ENCODE results near the gene FHIP1A. TPM values are rescaled to one million over a fixed set of nuclear protein-coding genes. Genes with fewer than 3 reads are reported as not detected.

The FHIP1A gene
- total RNA-seq, 1 experiment from 2014 or later = 14.8 TPM

DNA sequence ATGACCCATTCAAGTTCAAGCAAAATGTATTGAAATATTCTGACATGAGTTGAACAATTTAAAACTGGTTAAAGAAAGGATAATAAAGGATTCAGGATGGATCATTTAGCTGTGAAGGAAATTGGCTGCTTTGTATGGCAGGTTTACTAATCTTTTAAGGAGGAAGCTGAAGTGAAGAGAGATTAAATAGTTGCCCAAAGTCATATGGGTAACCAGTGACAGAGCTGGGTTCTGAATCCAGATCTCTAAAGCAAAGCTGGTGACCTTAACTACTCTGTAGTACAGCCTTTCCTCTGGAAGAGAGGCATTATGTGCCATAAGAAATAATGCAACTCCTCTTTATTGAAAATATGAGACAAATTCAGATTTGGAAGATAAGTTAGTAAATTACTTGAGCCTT lies 22.8 kb downstream of the FHIP1A start:
- no peak overlapping the region for H2AFZ ChIP-seq (ENCODE audit: low read depth, low read length, poor library complexity, severe bottlenecking)
- BruUV-seq (replicated peaks) = no TSS peak
- no peak overlapping the region for H3K4me3 ChIP-seq (replicated peaks in 1 of 2; ENCODE audit: low read depth in 1 of 2, low read length in 2 of 2)
- no peaks in the 10 kb centered on the region for H3K79me2 ChIP-seq (ENCODE audit: insufficient read depth, low read length)
- H4K20me1 ChIP-seq (ENCODE audit: insufficient read depth) = no peaks in the 10 kb centered on the region
- ATAC-seq (no peak), DNase-seq (ENCODE audit: low read depth, low spot score) (no peak)
- H3K4me1 ChIP-seq (ENCODE audit: control insufficient read depth in 1 of 2, insufficient read depth in 2 of 2, low read length in 2 of 2) = peaks cover 0 to 7% of the 10 kb centered on the region in 2 experiments; a peak in 2 of 4 replicates
- no peak overlapping the region for H3K9ac ChIP-seq (ENCODE audit: low read length)
- H3K9me2 ChIP-seq (ENCODE audit: insufficient read depth) = no peaks in the 10 kb centered on the region
- H3K27ac ChIP-seq (ENCODE audit: low read depth, low read length) = no peak overlapping the region
- H3K36me3 ChIP-seq (ENCODE audit: control insufficient read depth in 1 of 2, insufficient read depth in 2 of 2, low read length in 2 of 2) = no peaks in the 10 kb centered on the region
- H3K27me3 ChIP-seq (ENCODE audit: insufficient read depth, low read length) = no peaks in the 10 kb centered on the region
- intact Hi-C loops (cut with micrococcal nuclease) = no loop called here
- ChIA-PET RAD21 (ENCODE audit: low non-redundant PET in 1 of 2, low total read pairs in 2 of 2, uncharacterized antibody in 2 of 2, unreplicated experiment in 2 of 2) (no interaction called here), POLR2A (no interaction called here), CTCF (no interaction called here)
- TF ChIP-seq YY1 (IDR thresholded peaks at IDR 0.05; ENCODE audit: extremely low read depth, insufficient replicate concordance, low read depth, low read length) = no peak
- no peak for TF ChIP-seq JUND (IDR thresholded peaks at IDR 0.05)
- no peak for TF ChIP-seq SP1 (IDR thresholded peaks at IDR 0.05; ENCODE audit: low read depth)
- no peaks in the 10 kb centered on the region for H3K9me3 ChIP-seq (ENCODE audit: control insufficient read depth in 1 of 2, insufficient read depth in 1 of 2, low read depth in 1 of 2, low read length in 2 of 2)
- H3K4me2 ChIP-seq (ENCODE audit: low read length) = no peak overlapping the region

DNA sequence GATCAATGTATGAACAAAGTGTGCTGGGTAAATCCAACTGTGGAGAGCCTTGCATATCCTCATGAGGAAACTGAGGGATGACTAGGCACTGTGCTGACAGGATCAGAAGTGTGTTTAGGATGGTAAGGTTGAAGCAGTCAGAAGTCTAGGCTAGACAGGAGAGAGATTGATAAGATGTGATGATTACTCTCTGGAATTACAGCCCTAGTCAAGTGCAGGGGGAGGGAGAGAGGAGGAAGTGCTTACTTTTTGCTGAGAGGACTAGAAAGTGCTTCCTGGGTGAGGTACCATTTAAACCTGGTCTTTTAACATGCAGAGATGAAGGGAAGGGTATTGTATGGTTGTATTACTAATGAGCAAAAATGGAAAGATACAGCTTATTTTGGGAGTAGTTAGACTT lies 23.7 kb downstream of the FHIP1A start:
- H3K4me3 ChIP-seq (replicated peaks in 1 of 2; ENCODE audit: low read depth in 1 of 2, low read length in 2 of 2) = no peak overlapping the region
- ATAC-seq = no peak
- no peak overlapping the region for H3K27ac ChIP-seq (ENCODE audit: low read depth, low read length)
- H4K20me1 ChIP-seq (ENCODE audit: insufficient read depth) = no peaks in the 10 kb centered on the region
- no peaks in the 10 kb centered on the region for H3K9me2 ChIP-seq (ENCODE audit: insufficient read depth)
- H3K9ac ChIP-seq (ENCODE audit: low read length) = no peak overlapping the region
- ChIA-PET RAD21 (ENCODE audit: low non-redundant PET in 1 of 2, low total read pairs in 2 of 2, uncharacterized antibody in 2 of 2, unreplicated experiment in 2 of 2) (no interaction called here), POLR2A (no interaction called here), CTCF (no interaction called here)
- no peaks in the 10 kb centered on the region for H3K36me3 ChIP-seq (ENCODE audit: control insufficient read depth in 1 of 2, insufficient read depth in 2 of 2, low read length in 2 of 2)
- intact Hi-C loops (cut with micrococcal nuclease) = no loop called here
- peaks cover 0 to 9% of the 10 kb centered on the region in 2 experiments; a peak in 2 of 4 replicates for H3K4me1 ChIP-seq (ENCODE audit: control insufficient read depth in 1 of 2, insufficient read depth in 2 of 2, low read length in 2 of 2)
- no peaks in the 10 kb centered on the region for H3K27me3 ChIP-seq (ENCODE audit: insufficient read depth, low read length)
- no peak for DNase-seq (ENCODE audit: low read depth, low spot score)
- H3K79me2 ChIP-seq (ENCODE audit: insufficient read depth, low read length) = no peaks in the 10 kb centered on the region
- H3K4me2 ChIP-seq (ENCODE audit: low read length) = no peak overlapping the region
- H2AFZ ChIP-seq (ENCODE audit: low read depth, low read length, poor library complexity, severe bottlenecking) = no peak overlapping the region
- H3K9me3 ChIP-seq (ENCODE audit: control insufficient read depth in 1 of 2, insufficient read depth in 1 of 2, low read depth in 1 of 2, low read length in 2 of 2) = no peaks in the 10 kb centered on the region
- BruUV-seq (replicated peaks) = no TSS peak
- TF ChIP-seq JUND (IDR thresholded peaks at IDR 0.05) (no peak), EGR1 (IDR thresholded peaks at IDR 0.05; ENCODE audit: low read depth) (no peak), CEBPB (IDR thresholded peaks at IDR 0.05; ENCODE audit: low read depth) (no peak), CBX3 (IDR thresholded peaks at IDR 0.05; ENCODE audit: low read depth) (no peak), ZFX (IDR thresholded peaks at IDR 0.05) (no peak), ZNF274 (IDR thresholded peaks at IDR 0.05; ENCODE audit: low read depth, low read length) (no peak), POLR2A (IDR thresholded peaks at IDR 0.05; ENCODE audit: borderline replicate concordance, extremely low read depth, insufficient read depth, insufficient read length) (no peak), TCF7L2 (IDR thresholded peaks at IDR 0.05; ENCODE audit: borderline replicate concordance, extremely low read depth, insufficient read depth, insufficient read length) (no peak), RAD21 (IDR thresholded peaks at IDR 0.05; ENCODE audit: low read depth) (no peak), EZH2phosphoT487 (IDR thresholded peaks at IDR 0.05; ENCODE audit: borderline replicate concordance) (no peak)
- TF ChIP-seq, protein P1, sequence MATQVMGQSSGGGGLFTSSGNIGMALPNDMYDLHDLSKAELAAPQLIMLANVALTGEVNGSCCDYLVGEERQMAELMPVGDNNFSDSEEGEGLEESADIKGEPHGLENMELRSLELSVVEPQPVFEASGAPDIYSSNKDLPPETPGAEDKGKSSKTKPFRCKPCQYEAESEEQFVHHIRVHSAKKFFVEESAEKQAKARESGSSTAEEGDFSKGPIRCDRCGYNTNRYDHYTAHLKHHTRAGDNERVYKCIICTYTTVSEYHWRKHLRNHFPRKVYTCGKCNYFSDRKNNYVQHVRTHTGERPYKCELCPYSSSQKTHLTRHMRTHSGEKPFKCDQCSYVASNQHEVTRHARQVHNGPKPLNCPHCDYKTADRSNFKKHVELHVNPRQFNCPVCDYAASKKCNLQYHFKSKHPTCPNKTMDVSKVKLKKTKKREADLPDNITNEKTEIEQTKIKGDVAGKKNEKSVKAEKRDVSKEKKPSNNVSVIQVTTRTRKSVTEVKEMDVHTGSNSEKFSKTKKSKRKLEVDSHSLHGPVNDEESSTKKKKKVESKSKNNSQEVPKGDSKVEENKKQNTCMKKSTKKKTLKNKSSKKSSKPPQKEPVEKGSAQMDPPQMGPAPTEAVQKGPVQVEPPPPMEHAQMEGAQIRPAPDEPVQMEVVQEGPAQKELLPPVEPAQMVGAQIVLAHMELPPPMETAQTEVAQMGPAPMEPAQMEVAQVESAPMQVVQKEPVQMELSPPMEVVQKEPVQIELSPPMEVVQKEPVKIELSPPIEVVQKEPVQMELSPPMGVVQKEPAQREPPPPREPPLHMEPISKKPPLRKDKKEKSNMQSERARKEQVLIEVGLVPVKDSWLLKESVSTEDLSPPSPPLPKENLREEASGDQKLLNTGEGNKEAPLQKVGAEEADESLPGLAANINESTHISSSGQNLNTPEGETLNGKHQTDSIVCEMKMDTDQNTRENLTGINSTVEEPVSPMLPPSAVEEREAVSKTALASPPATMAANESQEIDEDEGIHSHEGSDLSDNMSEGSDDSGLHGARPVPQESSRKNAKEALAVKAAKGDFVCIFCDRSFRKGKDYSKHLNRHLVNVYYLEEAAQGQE (IDR thresholded peaks at IDR 0.05; ENCODE audit: low read depth) = no peak
- TF ChIP-seq, protein P2, sequence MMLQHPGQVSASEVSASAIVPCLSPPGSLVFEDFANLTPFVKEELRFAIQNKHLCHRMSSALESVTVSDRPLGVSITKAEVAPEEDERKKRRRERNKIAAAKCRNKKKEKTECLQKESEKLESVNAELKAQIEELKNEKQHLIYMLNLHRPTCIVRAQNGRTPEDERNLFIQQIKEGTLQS (IDR thresholded peaks at IDR 0.05) = no peak
- TF ChIP-seq, protein P3, sequence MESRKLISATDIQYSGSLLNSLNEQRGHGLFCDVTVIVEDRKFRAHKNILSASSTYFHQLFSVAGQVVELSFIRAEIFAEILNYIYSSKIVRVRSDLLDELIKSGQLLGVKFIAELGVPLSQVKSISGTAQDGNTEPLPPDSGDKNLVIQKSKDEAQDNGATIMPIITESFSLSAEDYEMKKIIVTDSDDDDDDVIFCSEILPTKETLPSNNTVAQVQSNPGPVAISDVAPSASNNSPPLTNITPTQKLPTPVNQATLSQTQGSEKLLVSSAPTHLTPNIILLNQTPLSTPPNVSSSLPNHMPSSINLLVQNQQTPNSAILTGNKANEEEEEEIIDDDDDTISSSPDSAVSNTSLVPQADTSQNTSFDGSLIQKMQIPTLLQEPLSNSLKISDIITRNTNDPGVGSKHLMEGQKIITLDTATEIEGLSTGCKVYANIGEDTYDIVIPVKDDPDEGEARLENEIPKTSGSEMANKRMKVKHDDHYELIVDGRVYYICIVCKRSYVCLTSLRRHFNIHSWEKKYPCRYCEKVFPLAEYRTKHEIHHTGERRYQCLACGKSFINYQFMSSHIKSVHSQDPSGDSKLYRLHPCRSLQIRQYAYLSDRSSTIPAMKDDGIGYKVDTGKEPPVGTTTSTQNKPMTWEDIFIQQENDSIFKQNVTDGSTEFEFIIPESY (IDR thresholded peaks at IDR 0.05; ENCODE audit: extremely low read depth, insufficient replicate concordance, low read length) = no peak
- TF ChIP-seq, protein P4, sequence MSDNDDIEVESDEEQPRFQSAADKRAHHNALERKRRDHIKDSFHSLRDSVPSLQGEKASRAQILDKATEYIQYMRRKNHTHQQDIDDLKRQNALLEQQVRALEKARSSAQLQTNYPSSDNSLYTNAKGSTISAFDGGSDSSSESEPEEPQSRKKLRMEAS (IDR thresholded peaks at IDR 0.05) = no peak
